GM12873 (cell line): ENCODE measurements around the gene PSMF1.

Experiments used
- TF ChIP-seq, protein P1 (sequence below): IDR thresholded peaks from 2 replicates; pipeline ENCODE4 v1.5.1; 2012; ENCODE audit warnings: low read depth, mild to moderate bottlenecking, moderate library complexity, low read length, control low read depth; ENCODE audit not compliant: insufficient read depth; ENCODE audit errors: missing control alignments

PSMF1 gene

DNA sequence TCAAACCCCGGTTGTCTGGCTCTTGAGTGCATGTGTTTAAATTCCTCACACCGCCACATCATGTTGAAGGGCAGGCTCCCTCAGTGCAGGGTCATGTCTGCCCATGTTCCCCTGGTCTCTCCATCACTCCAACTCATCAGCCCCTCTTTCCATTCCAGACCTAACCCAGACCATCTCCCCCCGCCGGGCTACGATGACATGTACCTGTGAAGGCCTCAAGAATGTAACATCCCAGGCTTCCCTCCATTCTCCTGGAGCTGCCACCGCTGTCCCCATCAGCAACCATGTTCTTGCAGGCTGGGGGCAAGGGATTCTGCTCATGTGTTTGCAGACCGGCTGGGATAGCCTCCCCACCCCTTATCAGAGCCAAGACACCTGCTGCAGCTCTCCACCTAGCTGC lies 46.5 kb downstream of the PSMF1 start:
- TF ChIP-seq, protein P1, sequence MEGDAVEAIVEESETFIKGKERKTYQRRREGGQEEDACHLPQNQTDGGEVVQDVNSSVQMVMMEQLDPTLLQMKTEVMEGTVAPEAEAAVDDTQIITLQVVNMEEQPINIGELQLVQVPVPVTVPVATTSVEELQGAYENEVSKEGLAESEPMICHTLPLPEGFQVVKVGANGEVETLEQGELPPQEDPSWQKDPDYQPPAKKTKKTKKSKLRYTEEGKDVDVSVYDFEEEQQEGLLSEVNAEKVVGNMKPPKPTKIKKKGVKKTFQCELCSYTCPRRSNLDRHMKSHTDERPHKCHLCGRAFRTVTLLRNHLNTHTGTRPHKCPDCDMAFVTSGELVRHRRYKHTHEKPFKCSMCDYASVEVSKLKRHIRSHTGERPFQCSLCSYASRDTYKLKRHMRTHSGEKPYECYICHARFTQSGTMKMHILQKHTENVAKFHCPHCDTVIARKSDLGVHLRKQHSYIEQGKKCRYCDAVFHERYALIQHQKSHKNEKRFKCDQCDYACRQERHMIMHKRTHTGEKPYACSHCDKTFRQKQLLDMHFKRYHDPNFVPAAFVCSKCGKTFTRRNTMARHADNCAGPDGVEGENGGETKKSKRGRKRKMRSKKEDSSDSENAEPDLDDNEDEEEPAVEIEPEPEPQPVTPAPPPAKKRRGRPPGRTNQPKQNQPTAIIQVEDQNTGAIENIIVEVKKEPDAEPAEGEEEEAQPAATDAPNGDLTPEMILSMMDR: no peak

DNA sequence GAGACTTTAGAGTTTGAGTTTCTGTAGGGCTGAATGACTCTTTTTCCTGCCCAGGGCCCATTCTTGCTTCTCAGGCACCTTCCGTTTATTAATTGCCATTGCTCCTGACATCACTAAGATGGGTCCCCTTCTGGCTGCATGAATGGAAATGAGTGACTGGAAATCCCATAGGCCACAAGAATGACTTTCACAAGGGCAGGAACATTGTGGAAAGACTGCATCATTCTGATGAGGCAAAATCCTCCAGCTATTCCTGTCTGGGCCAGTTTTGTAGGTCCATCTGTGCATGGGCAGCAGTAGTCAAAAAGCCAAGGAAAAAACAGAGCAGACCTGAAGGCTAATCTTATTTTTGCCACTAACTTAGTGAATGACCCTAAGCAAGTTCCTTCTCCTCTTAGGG lies 47.1 kb downstream of the PSMF1 start:
- TF ChIP-seq, protein P1: no peak

DNA sequence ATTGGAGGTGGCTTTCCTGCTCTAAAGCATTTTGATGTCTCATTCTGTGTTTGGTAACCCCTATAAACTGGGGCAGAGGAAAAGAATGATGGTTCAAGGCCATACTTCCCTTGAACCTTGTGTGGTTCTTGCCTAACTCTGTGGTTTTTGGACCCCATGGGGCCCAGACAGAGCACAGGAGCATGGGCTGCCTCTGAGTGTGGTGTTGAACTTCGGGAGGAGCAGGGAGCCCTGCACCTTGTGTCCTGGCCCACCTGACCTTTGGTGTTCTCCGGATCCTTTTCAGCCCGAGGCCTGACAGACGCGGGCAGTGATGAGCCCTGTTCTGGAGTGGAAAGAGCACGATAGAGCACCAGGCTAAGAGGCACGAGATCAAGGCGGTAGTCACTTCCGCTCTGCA lies 47.5 kb downstream of the PSMF1 start:
- TF ChIP-seq, protein P1: no peak

DNA sequence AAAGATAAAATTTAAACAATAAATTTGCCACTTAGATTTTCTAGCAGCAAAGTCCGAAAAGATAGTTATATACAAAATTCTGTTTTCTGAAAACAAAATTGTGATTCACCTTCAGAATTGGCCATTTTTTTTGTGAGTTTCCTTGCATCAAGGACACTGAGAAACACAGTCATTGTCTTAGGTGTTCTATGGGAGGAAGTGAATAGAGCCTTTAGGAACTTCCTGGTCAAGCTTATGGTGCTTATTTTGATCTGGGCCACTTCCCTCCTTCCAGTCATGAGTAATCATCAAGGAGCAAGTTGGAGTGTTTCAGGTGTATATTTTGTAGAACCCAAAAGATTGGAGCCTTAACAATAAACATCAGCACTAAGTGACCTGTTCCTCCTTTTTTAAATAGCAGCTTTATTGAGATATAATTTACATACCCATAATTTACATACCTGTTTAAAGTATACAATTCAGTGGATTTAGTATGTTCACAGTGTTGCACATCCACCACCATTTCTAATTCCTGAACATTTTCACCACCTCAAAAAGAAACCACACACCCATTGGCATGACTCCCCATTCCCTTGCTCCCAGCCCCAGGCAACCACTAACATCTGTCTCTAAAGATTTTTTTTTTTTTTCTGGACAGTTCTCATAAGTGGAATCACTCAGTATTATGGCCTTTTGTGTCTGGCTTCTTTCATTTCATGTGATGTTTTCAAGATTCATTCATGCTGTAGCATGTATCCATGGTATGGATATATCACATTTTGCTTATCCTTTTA lies 48.7 kb downstream of the PSMF1 start:
- TF ChIP-seq, protein P1: no peak

DNA sequence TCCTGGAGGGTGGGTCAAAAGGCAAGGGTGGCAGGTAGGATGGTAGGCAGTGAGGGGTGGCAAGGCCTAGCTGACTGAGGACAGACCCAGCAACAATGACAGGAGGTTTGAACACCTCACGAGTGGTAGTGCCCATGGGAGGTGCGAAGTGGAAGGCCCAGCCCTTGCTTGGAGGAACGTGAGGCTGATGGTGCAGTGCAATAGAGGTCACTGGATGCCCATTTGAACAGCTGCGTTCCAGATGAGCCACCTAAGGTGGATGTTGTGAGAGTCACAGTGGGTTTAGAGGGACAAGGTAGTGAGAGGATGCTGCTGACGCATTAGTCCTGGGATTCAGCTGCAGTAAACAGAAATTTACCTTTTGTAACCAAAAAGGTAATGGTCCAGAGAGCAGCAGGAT lies 50.8 kb downstream of the PSMF1 start:
- TF ChIP-seq, protein P1: no peak

DNA sequence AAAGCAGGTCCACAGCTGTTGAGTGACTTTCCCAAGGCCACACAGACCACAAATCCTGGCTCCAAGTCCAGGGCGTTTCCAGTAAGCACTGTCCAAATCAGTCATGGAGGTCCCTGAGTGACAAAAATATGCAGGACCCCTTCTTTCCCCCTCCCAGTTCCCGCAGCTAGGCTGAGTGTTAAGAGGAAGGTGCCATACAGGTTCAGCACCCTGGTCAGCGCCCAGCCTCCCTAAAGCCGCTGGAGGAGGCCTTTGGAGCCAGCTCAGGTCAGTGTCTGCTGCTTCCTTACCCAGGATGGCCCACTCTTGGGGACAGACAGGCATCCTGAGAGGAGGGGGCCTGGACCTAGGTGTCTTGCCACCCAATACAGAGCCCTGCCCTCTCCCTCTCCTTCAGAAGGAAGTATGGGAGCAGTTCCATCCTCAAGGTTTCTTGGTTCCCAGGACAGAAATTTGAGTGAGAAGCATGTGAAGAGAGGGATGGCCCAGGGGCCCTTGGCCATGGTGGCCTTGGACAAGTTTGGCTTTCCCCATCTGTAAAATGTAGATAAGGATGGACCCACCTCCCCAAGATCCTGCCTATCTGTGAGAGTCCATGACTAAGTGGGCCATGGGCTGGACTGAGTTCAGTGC lies 53.2 kb downstream of the PSMF1 start:
- TF ChIP-seq, protein P1: no peak

DNA sequence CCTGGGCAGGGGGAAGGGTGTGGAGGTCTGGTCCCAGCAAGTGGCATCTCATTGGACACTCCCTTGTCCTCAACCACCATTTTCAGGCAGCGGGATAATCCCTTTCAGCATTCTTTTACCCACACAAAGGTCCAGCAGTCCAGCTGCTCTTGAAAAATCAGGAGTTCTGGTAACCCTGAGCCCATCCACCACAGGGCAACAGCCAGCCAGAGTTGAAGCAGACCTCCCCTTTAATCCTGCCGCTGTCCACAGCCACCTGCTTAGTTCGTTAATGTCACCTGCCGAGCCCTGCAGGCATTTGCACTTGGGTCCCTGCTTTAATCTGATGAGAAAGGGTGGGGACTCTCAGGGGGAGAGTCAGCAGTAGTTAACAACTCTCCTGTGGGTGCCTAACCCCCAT lies 55.3 kb downstream of the PSMF1 start:
- TF ChIP-seq, protein P1: no peak
